EH (cell line): ENCODE measurements around the gene TEX30.

ENCODE experiments used
- DNase-seq: peaks from one replicate; pipeline ENCODE4 v3.0.0-alpha.2; 2015; ENCODE audit warnings: low read depth

The TEX30 gene

DNA sequence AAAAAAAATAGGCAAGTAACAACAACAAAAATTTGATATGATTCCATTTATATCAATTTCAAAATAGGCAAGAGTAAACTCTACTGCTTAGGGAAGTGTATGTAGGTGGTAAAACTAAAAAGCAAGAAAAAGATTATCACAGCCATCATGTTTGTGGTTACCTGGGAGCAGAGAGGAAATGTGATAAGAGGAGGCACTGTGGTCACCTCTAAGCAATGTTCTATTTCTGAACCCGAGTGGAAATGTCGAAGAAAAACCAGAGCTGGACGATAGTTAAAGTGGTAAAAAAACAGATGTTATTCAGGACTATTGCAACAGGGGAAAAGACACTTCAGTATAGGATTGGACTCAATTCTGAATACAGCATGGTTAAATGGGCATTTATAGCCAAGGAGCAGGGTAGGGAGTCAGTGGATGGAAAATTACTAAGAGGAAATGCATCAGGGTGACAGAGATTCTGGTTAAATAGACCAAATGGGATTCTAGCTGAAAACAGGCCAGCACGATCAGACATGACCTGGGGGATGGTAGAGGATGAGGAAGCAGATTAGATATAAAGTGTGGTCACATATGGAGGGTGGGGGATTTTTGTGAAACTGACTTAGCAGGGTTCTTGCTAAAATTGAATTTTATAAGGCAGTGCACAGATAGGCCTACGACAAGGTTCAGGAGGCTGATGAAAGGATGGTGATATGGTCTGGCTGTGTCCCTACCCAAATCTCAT is 6.0 kb upstream of the TEX30 start:
- no peak for DNase-seq

DNA sequence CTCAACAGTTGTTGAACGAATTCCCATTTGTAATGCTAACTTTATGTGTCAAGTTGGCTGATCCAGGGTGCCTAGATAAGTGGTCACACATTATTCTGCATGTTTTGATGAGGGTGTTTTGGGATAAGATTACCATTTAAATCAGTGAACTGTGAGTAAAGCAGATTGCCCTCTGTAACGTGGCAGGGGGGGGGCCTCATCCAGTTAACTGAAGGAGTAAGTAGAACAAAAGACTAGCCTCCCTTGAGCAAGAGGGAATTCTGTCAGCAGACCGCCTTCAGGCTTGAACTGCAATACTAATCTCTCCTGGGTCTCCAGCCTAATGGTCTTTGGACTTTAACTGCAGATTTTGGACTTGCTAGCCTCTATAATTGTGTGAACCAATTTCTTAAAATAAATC is 4.2 kb upstream of the TEX30 start:
- no peak for DNase-seq

DNA sequence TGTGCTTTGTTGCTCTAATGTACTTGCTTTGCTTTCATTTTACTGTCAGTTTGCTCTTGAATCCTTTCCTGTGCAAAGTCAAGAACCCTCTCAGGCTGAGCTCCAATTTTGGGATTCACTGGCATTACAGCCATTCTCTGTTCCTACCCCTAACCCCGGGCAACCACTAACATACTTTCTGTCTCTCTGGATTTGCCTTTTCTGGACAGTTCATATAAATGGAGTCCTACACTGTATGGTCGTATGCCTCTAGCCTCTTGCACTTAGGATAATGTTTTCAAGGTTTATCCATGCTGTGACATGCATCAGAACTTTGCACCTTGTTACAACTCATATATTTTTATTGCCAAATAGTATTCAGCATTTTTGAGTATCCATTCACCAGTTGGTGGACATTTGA is 2.7 kb upstream of the TEX30 start:
- no peak for DNase-seq

DNA sequence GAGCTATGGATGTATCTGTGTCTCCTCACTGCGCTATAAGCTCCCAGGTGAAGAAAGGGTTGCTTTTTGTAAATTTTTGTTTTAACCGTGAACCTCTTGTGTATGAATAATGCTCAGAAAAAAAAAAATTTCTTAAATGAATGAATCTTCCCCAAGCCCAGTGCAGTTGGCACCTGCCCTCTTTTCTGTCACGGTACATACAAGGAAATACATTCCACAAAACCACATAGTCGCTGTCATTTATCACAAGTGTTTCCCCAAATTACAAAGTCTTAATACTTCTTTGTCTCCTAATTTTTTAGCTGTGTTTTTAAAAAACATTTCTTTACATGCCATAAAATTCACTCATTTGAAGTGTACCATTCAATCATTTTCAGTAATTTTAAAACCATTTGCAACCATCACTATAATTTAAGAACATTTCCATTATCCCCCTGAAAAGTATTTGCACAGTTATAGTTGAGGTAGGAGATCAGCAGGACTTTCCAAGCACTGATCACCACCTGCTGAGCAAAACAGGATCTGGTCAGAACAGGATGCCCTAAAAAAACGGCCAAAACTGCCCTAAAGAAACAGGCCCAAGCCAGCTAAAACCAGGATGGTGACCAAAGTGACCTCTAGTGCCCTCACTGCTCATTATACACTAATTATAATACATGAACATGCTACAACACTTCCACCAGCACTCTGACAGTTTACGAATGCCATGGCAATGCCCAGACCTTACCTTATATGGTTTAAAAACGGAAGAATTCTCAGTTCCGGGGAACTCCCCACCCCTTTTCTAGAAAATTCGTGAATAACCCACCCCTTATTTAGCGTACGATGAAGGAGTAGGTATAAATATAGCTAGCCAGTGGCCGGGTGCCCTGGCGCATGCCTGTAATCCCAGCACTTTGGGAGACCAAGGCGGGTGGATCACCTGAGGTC is 1.3 kb upstream of the TEX30 start:
- no peak for DNase-seq

DNA sequence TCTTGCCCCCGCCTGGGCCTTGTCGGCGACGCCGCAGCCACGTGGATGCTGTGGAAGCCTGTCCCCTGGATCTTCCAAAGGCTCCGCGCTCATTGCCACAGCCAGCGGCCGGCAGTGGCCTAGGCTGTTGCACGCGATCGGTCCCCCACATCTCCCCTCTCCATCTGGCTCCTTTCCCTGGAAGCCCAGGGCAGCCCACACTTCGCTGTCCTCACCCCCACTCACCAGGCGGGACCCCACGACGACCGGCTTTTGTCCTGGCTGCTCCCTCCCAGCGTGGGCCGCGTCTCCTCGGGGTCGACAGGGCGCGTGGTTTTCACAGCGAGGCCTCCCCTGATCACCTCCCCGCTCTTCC is 605 bp upstream of the TEX30 start:
- DNase-seq, result no peak

DNA sequence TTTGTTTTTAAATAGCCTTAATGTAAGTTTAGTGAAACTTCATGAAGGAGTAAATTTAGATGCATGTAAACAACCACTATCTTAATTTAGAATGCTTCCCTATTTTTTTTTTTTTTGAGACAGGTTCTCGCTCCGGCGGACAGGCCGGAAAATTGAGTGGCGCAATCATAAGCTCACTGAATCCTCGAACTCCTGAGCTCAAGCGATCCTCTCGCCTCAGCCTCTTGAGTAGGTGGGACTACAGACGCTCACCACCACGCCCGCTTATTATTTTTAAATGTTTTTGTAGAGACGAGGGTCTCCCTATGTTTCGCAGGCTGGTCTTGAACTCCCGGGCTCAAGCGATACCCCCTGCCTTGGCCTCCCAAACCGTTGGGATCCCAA is 1.6 kb downstream of the TEX30 start:
- DNase-seq, result no peak

DNA sequence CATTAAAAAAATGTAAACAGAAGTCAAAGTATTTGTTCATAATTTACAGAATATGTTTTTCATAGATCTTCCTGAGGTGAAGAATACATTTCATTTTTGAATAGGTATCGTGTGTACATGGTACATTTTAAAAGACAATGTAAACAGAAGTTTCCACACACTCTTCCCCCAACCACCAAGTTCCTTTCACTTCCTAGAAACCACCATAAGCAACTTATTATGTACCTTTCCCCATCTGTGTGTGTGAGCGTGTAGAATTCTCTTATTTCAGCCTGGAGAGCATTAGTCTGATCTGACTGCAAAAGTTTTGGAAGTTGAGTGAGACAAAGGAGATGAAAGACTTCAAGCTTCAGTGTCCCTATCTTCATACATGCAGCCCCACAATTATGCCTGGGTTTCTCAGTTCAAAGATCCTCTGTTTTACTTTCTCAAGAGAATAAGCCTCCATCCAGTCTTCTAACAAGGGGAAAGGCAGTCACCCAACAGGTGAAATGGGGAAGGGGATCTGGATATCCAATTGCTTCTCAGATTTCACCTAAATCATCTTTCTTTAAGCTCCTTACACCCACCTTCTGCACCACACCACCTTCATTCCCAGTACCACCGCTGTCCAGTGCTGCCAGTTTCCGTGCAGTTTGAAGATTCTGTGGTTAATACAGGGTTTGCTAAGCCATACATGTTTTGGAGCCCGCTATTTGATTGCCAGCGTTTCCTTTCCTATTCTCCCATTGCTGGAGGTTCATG is 2.1 kb downstream of the TEX30 start:
- DNase-seq, result no peak

DNA sequence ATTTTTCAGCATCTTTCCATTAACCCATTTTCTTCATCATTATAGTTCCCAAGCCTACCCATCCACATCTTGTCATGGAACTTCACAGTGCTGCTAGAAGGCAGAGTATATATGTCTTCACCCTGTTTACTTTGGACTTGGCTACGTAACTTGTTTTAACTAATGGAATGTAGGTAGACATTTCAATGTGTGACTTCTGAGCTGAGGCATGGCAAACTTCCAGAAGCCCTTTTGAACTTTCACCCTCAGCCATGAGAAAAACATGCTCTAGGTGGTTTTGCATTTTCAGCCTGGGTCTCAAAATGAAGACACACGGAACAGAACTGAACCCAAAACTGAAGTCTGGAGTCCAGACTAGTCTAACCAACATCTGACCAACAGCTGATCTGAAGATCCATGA is 3.2 kb downstream of the TEX30 start:
- peak; percentile 11 for DNase-seq

DNA sequence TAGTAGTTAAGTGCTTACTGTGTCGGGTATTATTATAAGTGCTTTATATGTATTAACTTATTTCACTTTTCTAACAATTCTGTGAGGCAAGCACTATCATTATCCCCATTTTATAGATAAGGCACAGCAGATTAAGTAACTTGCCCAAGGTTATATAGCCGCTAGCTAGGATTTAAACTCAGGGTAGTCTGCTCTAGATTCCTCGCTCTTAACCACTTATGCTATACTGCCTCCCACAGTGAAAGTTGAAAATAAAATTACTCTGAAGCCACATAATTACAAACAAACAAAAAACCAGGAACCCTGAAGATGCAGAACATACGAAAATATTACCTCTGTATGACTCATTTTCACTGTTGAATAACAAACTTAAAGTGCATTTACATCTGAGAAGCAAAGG is 3.9 kb downstream of the TEX30 start:
- DNase-seq, result peak; percentile 8

DNA sequence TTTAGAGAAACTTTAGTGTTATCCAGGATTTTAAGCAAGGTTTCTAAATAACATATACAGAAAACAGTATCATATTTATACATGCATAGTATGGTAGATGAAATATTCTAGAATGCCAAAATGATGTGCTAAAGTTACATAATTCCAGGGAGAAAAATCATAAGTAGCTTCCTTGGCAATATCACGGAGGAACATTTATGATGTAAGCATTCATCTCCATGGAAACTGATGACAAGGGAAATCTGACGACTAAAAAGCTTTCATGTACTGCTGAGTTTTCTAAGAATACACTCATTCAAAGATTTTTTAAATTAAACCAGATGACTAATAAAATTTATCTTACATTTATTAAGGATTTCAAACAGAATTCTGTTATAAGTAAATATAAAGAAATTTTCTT is 4.7 kb downstream of the TEX30 start:
- no peak for DNase-seq

DNA sequence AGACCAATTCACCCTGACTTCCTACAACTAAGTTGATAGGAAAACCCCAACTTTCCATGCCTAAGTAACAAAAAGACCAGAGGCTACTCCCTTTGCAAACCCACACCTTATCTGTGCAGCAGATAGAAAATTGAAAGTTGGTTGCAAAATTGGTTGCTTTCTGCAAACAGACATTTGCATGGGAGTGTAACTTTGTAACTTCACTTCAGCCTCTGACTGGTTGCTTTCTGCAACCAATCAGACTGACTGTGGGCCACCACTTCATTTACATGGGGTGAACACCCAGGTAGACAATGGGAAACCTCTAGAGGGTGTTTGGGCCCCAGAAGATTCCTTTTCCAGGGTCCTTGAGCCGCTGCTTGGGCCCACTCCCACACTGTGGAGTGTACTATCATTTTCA is 9.8 kb downstream of the TEX30 start:
- no peak for DNase-seq

DNA sequence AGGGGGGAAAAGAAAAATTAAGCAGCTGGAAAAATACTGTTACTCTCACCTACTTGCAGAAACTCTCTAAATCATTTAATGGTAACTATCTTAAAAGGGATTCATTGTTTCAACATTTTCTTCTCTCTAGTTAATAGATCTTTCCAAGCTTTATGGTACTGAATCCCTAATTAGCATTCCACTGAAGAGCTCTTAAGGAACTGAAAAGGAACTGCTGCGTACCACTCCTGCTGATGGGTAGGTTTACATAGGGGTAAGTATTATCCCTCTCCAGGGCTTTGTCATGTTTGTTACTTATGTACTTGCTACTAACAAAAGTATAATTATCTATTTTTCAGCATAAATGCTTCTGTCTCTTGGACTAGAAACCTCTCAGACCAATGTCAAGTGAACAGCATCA is 12.5 kb downstream of the TEX30 start:
- DNase-seq, result no peak

DNA sequence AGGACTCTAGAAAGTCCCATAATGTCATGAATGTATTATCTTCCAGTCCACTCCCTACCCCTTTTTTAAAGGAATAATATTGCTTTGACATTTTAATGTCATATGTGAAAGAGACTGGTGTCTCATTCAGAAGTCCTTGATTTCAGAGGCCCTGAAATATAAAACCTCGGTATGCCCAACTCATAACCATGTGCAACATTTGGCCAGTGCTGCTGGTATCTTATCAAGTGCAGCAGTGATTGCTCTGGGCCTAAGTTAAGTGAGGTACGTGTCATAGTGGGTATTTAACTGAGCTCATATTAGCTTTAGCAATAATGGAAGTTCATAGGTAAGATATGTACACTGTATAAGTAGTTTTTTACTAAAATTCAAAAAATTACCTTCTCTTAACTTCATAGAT is 14.7 kb downstream of the TEX30 start:
- no peak for DNase-seq

DNA sequence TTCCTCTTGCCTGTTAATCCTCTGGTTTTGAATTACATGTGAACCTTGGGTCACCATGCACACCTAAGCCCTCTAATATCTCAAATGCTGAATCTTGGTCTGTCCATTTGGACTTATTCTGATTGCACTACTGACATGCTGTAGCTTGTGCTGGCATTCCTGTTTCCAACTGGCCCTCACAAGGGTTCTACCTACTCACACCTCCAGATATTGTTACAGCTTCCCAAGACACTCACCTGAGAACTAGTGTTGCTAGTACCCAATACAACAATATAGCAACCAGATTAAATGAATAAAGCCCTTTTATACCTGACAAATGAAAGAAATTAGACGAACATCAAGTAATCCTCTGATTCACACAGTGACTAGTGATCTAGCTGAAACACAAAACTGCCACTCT is 16.6 kb downstream of the TEX30 start:
- no peak for DNase-seq

DNA sequence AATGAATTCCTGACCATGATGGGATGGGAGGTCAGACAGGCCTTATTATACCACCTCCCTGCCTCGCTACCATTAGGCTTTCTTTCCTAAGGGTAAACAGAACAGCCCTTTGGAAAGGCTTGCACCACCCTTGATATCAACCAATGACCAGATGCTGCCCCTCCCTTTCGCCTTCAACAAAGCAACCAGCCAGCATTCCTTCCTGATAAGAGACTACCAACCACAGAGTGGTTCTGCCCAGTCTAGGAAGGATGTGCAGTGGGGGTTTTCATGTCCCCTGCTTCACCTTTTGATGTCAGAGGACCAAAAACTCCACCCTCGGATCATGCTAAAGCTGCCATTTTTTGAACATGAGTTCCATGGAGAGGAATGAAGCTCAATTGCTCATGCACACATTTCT is 21.7 kb downstream of the TEX30 start:
- DNase-seq, result no peak

DNA sequence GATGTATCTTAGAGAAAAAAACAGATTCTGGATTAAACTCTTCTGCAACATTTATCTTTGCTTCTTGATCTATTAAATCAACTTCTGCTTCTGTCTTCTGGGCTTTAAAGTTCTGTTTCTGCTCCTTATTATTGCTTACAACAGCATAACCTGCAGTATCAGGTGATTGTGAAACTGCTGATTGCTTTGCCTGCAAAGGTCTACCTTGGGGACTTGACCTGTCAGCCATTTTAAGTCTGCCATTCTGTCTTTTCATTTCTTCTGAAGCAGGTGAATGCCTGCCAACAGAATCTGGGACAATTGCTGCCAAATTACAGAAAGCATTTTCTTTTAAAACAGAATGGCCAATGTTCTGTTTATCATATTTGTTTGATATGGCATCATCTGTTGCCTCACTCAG is 31.1 kb downstream of the TEX30 start:
- DNase-seq, result no peak

DNA sequence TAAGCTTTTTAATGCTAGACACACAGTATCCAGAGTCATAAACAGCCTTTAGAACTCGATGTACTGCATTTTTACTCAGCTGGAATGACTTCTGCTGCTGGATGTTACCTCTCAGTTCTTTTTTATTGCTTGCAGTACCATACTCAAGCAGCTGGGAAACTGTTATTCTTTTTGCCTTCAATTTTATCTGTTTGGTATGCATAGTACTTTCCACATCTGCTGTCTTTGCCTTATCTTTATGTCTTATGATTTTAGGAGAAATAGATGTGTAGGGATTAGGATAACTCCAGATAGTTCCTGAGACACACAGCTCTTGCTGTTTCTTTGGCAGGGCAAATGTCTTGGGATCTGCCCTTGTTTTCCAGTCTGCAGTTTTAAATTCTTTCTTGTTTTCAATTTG is 31.5 kb downstream of the TEX30 start:
- no peak for DNase-seq

DNA sequence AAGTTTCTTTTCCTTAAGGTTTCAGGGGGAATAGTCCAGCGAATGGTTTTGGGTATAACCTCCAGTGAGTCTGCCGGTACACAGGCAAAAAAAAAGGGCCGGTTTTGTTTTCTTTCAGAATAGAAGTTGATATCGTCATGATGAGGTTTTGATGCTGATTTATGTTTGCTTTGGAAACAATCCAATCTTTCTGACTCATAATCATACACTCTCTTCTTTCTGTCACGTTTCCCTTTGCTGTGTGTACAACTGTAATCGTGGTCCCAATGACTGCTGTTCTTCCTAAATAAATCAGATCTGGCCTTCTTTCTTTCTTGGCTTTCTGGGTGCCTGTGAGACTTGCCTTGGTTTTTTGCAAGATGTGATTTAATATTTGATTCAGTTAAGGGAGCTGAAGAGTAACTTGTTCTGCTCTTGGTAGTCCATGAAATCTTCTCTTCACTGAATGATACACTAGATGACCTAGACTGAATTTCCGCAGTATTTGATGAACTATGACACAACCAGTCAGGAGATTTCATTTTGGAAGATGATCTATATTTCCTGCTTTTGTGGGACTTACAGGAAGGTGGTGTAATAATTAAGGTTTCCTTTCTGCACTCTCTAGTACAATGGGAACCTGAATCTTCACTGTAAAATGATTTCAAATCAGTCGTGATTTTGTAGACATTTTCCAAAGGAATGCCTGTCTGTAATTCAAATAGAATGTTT is 43.9 kb downstream of the TEX30 start:
- DNase-seq, result peak; percentile 62

DNA sequence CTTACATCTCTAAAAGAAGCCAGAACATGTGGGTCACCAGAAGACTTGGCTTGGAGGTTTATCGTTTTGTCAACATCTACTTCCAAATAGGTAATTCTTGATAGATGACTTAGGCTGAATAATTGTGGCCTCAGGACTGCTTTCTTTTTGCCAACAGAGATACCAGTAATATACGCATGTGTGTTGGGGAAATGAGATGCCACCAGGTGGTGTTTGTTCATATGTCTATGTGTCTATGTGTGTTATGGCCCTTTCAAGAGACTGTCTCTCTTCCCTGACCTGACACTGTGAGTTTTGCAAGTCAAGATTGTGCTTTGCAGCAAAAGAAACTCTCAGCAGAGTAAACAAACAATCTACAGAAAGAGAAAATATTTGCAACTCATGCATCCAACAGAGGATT is 47.2 kb downstream of the TEX30 start:
- DNase-seq, result peak; percentile 24

DNA sequence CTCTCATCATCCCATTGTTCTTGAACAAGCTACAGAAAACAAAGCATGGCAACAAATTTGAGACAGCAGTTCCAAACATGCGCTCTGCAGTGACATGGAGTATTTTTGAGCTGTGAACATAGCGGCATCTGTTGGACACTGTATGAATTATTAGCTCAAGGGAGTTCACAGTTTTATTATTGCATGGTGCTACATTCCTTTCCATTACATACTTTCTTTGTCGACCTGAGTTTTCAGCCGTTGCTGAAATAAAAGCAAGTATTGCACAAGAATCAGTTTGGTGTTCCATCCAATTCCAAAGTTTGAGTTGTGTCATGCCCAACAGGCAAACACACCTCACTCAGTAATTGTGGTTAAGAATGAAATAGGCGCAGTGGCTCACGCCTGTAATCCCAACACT is 48.7 kb downstream of the TEX30 start:
- DNase-seq, result peak; percentile 67

DNA sequence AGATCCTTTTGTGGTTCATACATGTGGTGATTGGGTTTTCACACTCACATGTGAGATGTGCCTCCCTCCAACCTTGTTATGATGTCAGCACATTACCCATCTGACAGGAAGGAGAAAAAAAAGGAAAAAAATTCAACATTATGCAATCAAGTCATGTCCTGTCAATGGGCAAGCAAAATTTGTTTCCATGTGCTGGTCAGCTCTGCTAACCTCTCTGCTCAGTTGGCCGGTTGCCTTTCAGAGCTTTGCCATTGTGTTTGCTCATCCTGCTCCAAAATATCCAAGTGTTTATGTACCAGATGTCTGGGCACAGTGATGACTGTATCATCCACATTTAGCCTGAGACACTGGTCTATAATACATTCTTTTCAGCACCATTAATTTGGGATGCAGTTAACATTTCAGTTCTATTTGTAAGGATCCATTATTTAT is 51.8 kb downstream of the TEX30 start:
- DNase-seq, result peak; percentile 72

DNA sequence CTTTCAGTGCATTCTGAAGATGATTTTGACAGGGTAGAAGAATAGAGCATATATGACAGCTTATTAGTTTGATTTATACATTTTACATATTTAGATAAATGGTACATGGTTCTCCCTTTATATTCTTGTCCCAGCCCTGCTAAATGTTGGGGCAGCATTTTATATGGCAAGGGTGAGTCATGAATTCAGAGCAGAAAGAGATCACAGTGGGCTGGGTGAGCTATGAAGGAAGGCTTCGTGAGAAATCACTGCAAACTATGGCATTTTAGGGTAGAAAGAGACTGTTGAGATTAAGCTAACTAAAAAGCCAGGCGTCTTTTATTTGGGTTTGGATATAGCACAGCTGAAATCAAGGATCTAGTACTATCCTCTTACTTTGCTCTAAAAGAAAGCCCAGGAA is 54.8 kb downstream of the TEX30 start:
- DNase-seq, result peak; percentile 9
